Stimulated activated CD4-positive, alpha-beta T cell treated with anti-CD3 and anti-CD28 coated beads, Interleukin-15, amount 100 ng/mL, for 24 hours (primary cell): ENCODE results near the gene AUTS2.

Source experiments
- DNase-seq: peaks from one replicate; pipeline ENCODE4 v3.0.0-alpha.2; 2020

The AUTS2 gene

DNA sequence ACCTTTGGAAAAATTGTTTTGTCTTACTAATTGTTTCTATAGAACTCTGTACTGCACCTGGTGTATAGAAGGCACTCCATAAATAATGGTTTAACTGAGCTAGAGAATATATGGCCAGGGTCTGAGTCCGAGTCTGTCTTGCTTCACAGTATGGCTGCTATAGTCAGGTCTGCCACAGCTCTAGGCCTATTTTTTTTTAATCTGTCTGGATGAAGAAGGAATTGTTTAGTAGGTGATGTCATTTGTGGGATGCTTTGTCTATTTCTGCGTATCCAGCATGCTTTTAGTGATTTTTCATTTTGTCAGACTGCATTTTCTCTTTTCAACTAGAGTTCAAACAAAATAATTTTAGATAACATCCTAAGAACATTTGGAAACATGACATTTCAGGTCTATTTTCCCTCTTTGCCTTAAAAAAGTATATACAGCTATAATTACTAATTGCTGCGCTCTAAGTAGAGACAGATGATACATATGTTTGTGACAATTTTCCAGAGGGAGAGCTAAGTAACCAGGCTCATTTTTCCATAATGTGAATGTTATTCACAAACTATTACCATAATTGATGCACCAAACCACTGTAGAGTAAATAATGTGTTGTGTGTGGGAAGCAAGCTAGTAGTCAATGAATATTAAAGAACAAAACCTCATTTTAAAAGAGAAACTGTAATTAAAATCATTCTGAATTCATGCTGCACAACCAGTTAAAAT, 361.7 kb downstream of the AUTS2 start:
- no peak for DNase-seq

DNA sequence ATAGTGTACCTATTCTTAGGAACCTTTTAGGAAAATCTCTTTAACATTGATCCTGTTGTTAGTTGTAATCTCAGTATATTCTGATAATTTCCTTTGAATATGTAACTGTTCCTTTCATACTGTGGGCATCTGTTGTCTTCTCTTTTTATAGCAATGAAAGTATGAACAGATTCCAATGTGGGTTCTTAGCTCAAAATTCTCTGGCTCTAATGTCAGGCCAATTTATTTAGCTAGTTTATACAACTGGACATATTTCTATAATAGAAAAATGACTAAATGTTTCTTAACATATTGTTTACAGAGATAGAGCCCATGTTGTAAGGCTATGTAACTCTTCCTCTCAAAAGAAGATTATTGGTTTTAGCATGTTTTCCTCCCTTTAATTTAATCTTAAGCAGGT, 363.2 kb downstream of the AUTS2 start:
- DNase-seq = no peak

DNA sequence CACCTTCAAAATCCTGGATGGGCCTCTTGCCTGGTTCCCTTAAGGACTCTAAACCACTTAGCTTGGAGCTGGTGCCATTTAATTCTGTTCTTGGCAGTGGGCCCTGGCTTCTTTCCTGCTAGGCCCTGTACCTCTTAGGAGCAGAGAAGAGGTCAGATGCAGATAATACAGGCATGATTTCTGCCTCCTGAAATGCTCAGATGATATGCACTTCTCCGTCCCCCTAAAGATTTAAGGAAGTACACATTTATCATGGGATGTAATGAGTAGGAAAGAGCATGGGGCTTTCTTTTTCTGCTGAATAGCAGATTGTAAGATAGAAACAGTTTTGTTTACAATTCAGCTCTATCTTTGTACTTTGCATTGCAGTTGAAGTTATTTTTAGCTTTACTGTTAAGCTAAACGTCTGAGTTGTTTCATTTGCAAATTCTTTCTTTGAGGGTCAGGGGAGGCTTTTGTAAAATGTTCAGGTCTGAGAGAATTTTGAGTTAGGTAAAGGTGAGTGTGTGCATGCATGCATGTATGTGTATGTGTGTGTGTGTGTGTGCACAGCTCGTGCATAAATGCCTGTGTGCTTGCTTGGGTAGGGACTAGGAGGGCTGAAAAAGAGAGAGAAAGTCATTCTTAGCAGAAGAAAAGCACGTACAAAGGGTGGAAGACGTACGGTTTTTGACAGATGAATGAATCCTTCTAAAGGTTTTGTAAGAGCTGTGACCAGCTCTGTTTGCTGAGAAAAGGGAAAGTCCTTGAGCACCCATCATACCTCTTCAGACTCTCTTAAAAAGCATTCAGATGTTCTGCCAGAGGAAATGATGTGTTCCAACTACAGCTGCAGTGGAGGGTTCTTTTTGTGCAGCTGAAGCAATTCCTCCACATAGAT, 364.2 kb downstream of the AUTS2 start:
- no peak for DNase-seq

DNA sequence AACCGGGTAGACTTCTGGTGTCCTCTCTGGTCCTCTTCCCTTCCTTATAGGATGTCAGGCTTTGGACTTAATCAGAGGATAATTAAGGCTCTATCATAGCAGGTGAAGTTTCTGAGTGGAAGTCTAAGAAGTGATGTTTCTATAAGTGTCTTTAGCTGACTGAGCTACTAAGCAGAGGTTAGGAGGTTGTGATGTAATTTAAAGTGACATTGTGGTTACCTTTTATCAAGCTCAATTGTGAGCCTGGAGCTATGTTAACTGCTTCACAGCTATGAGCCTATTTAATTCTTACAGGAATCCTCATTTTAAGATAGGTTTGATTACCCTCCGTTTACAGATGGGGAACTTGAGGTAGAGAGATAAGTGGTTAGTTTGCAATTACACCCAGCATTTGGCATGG, 365.1 kb downstream of the AUTS2 start:
- no peak for DNase-seq

DNA sequence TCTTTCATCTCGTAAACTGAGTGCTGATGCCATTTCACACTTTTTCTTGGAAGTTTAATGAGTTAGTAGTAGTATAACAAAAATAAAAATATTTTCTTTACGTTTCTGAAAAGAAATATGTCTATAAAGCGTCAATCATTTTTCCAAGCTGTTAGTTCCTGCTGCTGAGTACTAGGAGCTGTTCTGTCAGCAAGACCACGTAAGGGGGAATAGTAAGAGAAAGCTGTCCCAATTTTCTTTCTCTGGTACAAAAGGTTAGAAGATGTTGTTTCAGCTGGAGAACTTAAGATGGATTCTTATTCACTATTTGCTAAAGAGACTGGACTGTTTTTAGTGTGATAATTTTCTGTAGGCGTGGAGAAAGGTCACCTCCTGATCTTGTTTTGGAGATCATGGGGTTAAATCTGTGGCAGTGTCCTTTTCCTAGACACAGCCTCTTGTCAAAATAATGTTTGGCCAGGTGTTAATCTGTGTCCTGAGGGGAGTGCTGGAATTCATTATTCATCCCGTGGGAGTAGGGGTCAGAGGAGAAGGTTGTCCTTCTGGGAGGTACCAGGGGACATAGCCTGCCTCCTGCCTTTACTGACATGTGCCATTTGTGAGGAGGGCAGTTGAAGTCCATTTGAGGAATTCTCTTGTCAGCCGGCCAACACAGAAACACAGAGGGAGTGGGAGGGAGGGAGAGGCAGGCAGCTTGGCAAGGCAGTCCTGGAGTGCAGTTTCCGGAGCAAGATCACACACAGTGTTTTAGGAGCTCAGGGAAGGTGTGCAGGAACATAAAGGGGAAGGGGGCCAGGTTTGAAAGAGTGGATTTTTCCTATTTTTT, 368.7 kb downstream of the AUTS2 start:
- DNase-seq = no peak

DNA sequence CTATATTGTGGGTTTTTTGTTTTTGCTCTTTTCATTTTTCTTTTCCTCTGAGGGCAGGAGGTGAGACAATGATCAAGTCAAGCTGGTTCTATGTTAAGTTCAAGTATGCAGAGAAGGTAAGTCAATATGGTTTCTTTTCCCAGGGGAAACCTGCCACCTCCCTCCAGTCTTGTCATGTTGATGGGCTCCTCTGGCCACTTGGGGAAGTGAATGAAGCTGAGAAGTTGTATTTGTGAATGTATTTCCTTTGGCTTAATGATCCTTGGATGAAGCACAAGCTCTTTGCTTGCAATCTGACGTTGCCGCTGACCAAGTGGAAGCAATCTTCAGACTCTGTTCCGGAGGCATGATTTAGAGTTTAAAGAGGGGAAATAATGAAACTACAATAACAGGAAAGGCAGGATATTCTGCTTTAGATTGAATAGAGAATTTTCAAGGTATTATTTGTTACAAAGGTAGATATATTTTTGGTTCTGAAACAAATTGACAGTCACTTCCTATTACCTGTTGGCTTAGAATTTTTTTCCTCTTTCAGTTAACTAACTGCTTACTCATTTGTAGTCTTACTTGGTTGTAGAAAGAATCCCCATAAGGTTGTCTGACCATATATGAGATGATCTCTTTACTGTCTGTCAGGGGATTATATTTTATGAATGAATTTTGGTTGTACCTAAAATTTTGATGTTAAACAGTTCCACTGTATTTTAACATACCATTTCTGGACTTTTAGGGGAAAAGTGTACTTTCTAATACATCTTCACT, 369.6 kb downstream of the AUTS2 start:
- no peak for DNase-seq

DNA sequence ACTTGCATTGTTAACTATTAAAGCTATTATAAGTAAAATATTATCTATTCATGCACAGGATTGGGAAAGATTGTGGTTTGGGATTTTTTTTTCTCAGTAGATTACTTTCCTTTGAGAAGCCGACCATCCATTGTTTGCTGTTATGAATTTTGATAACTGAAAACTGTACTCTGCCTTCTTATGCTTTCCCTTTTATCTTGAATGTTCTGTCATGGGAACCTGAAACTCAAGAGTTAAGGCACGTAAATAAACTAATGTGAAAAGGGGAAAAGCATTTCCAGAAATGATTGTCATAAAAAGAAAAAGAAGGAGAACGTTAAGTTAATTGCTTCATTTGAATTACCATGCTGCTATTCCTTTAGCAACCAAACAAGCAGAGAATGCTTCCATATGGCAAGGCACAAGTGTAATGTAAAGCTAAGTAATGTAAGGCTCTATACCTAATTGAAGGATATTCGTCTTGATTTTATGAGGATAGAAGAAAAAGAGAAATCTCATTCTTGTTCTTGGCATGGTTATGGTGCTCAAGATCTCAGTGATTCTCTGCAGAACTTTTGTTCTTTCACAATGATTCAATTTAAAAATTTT, 370.8 kb downstream of the AUTS2 start:
- no peak for DNase-seq

DNA sequence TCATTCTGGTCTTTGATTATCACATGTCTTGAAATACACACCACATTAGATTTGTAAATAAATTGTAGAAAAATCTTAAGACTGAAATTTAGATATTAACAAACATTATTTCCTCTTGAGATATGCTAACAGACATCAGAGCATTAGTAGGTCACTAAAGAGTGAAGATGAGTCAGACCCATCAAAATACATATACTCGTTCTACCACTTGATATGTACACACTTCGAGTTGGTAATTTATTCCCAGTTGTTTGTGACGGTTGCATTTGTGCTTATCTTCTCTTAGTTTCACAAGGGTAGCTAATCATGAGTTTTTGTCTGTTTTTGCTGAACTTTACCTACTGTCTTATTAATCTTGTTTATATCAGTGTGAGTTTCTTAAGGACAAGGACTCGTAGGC, 383.4 kb downstream of the AUTS2 start:
- DNase-seq = no peak

DNA sequence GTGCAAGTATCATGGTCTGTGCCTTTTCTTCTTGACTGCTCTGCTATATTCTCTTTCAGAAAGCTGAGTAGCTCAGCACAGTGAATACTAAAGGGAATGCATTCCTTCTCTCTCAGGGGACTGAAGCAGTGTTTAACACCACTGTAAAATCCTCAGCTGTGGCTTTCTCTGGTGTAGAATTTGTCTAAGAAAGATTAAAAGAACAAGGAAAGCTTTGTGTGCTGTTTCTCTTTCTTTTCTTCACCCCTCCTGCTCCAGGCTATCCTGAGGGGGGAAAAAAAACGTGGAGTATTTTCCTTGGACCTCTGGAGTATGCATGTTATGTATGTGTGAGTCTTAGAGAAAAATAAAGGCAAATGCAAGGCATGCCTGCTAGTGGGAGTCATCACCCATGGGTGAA, 383.9 kb downstream of the AUTS2 start:
- no peak for DNase-seq

DNA sequence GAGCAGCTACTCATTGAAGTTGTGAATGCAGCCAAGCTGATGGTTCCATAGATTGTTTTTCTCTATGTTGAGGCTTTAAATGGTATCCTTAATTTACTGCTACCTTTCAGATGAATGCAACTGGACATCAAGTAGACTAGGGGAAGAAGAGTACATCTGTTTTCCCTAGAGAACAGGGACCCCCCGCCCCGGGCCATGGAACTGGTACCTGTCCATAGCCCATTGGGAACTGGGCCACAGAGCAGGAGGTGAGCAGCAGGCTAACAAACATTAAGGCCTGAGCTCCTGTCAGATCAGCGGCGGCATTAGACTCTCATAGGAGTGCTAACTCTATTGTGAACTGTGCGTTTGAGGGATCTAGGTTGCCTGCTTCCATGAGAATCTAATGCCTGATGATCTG, 391.3 kb downstream of the AUTS2 start:
- DNase-seq = no peak

DNA sequence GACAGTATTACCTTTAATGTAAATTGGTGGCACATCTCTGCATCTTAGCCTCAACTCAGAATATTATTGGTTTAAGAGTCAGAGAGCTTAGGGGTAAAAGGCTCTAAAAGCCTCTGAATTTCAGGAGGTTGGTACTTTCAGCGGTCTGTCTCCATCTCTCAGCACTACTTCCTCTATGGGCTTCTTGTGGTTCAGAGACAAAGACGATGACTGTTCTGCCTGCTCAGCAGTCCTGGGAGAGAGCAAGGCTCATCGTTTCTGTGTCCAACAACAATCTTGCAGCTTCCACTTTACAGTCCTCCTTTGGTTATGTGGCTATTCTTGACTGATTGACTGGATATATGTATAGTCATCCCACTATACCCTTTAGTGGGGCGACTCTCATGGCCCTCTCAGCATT, 394.7 kb downstream of the AUTS2 start:
- DNase-seq = no peak

DNA sequence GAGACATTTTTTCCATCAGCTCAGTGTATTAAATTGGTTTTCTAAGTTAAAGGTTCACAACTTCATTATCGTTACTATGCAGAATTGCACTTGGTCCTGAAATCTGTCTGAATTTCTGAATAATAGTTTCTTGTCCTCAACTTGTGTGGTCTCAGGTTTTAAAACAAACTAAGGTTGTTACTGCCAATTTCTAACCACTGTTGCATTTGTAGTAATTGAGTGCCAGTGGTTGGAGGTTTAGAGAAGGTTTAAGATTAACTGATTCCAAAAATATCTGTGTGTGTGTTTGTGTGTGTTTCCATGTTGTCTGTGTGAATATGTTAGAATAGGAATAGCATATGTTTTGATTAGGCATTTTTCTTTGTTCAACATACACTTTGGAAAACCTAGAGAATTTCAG, 395.9 kb downstream of the AUTS2 start:
- DNase-seq = no peak

DNA sequence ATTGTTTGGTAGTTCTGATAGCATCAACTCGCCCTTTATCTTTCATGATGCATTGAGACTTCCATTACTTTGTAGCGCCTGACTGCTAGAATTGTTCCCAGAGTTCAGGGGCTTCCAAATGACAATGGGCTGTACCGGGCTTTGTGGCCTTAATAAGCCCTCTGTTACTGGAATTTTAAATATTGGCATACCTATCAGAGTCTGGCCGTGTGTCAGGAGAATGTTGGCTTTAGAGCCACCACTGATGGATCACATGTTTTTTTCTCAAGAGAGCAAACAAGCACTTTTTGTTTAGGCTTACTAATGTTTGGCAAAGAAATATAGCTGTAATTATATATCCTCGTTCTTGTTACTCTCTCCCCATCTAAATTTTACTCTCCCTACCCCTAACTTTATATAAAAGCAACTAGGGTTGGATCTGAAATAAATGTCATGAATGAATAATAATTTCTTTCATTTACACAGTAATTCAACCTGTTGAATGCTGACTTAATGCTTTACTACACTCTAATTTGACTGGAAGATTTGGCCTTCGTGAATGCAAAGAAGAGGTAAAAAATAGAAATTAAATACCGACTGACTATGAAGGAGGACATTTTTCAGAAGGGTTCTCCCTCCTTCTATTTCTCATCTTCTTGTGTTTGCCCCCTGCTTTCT, 396.7 kb downstream of the AUTS2 start:
- no peak for DNase-seq

DNA sequence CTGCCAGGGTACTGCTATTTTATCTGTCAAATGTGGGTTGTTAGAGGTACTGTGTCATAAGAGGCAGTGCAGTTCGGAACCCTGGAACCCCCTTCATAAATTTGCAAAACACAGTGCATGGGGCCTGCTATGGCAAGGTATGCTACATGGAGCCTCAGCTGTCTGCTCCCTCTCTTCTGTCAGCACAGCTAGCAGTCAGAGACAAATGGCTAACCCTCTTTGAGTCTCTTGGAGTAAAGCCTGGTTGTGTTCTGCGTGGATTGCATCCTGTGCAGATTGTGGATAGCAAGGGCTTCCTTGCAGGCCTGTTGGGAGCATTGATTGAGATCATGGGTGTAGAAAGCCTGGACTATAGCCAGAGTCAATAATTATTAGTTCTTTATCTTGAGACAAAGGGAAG, 397.8 kb downstream of the AUTS2 start:
- no peak for DNase-seq

DNA sequence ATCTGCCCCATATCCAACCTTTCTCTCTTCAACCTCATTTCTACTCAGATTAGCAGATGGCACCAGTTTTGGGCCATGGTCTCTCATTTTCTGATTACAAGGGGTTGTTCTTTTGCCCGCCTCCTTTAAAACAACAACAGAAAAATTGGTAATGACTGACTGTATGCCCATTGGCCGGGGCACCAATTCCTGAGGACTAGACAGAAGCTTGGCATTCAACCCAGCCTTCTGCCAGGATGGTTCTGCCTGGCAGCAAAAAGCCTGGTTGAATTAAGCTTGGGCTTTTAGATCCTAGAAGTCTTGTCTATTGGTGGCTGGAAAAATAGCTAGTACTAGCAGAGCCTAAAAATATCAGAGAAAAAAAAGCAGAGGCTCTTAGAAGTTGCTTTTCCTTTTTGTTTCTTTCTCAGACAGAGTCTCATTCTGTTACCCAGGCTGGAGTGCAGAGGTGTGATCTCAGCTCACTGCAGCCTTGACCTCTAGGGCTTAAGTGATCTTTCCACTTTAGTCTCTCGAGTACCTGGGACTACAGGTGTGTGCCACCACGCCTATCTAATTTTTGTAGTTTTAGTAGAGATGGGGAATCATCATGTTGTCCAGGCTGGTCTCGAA, 402.6 kb downstream of the AUTS2 start:
- DNase-seq = no peak

DNA sequence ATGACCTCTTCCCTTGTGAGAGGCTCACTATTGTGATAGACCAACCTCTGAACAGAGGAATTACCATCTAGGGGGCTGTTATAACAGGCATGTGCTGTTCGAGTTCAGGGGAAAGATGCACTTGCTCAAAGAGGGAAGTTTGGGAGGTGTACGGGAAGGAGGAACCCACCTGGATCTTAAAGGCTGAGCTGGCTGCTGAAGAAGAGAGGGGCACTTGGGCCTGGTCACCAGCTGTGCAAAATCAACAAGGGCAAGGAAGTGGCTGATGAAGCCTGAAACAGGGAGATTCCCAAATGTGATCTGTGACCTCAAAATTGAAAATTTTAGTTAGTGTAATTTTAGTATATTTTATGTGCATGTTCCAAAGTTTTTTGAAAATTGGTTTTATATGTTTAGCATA, 407.2 kb downstream of the AUTS2 start:
- DNase-seq = no peak

DNA sequence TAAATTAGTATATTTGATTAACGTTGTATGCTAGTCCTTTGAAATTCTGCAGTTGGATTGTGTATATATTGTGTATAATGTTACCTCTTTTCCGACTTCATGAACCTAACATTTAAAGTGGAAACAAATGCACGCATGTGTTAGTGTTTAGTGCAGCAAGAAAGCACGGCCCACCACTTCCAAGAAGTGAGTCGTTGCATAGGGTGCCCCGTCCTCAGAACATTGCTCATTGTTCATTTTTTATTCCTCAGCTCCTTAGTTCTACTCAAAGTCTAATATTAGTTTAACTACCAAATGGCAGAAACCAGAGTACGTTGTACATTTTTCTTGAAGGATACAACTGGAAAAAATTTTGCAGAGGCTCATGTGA, 407.6 kb downstream of the AUTS2 start:
- DNase-seq = no peak

DNA sequence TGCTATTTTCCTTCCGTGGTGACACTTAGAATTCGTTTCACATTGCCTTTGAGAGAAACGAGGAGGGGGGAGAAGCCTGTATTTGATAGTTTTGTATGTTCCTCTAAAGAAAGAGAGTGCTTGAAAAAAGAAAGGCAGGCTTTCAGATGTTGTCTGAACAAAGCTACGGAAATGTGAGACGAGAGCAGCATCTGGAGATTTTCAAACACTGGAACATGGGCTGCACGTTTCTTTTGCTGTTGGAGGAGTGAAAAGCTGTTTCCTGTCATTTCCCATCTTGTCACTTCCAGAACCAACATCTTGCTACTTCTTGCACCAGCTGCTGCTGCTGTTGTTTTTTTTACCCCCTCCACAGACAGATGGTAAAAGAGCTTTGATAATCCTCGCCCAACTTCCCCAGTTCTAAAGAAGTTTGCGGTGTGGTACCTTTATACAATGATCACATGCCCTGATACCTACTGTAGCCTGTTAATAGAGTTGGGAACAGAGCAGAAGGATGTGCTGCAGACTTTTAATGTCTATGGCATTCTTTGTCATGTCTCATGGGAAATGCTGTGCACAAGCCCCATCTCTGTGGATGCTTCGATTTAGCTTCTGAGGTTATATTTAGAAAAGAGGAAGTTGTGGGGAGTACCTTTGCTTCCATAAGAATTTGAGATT, 408.1 kb downstream of the AUTS2 start:
- no peak for DNase-seq

DNA sequence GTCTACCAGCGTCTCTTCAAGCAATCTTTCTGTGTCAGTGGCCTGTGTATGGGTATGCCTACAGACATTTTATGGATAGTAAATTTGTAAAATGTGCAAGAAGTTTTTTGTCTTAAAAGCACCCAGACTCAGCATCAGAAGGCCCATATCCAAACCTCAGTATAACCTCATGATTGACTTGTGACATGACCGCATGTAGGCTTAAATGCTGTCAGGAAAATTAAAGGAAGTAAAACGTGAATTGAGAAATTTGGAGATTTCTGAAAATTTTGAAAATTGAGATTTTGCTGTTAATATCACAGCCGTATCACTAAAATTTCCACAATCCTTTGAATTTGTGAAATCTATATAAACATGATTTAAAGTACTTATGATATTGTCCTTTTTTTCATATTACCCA, 410.2 kb downstream of the AUTS2 start:
- DNase-seq = no peak

DNA sequence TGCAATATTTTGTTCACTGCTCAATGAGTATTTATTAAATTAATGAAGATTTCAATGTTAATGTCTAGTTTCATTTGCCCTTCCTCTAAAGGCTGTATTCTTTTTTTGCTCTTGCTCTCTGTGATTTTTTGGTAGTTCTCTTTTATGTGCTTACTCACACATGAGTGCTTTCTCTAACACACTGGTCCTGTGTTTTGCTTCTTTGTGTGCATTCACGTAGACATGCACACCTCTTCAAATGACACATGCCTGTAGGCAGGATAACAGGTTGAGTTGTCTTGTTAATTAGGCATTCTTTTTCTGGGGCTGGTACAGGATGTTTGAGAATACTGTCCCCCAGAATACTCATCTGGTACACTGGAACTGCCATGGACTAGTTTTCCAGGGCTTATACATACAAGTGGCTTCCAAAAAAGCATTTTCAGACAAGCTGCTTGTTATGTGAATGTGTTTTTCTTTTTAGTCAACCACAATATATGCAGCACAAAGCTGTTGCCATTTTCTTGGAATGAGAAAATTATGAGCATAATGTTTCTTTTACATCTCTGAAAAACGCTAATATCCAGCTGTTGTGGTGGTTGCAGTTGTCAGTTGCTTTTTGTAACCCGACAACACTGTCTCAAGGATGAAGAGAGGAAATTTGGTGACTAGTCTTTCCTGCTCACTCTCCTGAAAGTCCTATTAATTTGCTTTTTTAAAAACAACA, 416.4 kb downstream of the AUTS2 start:
- DNase-seq = no peak
